Pancreas (tissue), 10 donors: Measurements from ENCODE around the gene FGD4. TPM values are rescaled to one million over a fixed set of nuclear protein-coding genes. Genes with fewer than 3 reads are reported as not detected.
A peak's percentile ranks its signal among the peaks of the same experiment; 100 is the strongest.

Experiments
- ATAC-seq, 4 donors: fragments of 200-7000 bp; cut with Tn5 transposase; one replicate each; pipeline versions ENCODE4 v1.8.0 to v1.9.1; 2020; ENCODE audit warnings: mild to moderate bottlenecking in 4 of 4, moderate library complexity in 4 of 4
- DNase-seq, 6 donors: peaks; one replicate each; pipeline ENCODE4 v3.0.0-alpha.2; 2020
- FAIRE-seq: peaks from 2 replicates; lab custom pipeline; 2012; peaks lifted over from hg19 to GRCh38; lab: Jason Lieb, UNC
- H3K27ac ChIP-seq, 4 donors: fragments of 200-600 bp; sonication (generic); 1 replicate in 3 of 4; 2 replicates in 1 of 4; pipeline versions ENCODE4 v1.5.0 to v1.8.0; 2020
- H3K27me3 ChIP-seq, 4 donors: fragments of 200-600 bp; one replicate each; pipeline ENCODE4 v1.8.0; 2021
- H3K36me3 ChIP-seq, 3 donors: fragments of 200-600 bp; sonication (generic) in 1 of 3; one replicate each; pipeline versions ENCODE4 v1.5.0 to v1.8.0; 2020 to 2021
- H3K4me1 ChIP-seq, 3 donors: fragments of 200-600 bp; one replicate each; pipeline ENCODE4 v1.8.0; 2021
- H3K4me3 ChIP-seq, 4 donors: fragments of 200-600 bp; sonication (generic) in 2 of 4; one replicate each; pipeline versions ENCODE4 v1.5.0 to v1.8.0; 2020 to 2021
- H3K9me3 ChIP-seq, 4 donors: fragments of 200-600 bp; one replicate each; pipeline ENCODE4 v1.8.0; 2021
- CTCF ChIP-seq, 4 donors: fragments of 200-600 bp; sonication (generic) in 3 of 4; IDR thresholded peaks; one replicate each; pipeline versions ENCODE4 v1.5.0 to v1.8.0; 2021; ENCODE audit warnings: antibody characterized with exemption in 4 of 4
- WGBS, 2 donors: extraction: QIAGEN DNeasy Blood & Tissue Kit; methylation state at CpG; one replicate each; pipeline ENCODE4 v1.1.7; 2013; 5-methylcytosine and 5-hydroxymethylcytosine counted together
- intact Hi-C, 3 donors: fragments of 100-400 bp; cut with DNase I; formaldehyde crosslinking; loops; one replicate each; pipeline versions ENCODE4 v1.11.1 to v1.14.2; 2022
- polyA plus RNA-seq, 2 donors: library from polyadenylated mRNA; stranded (reverse); fragments of 200-250 nt; gene quantifications; one replicate each; pipeline ENCODE4 v1.2.3, GENCODE V29; 2013
- total RNA-seq, 6 donors: library from RNA; stranded (reverse); fragmentation: NEBNext Ultra II Directional in 4 of 6; extraction: Animal tissue kit (Norgen Biotek cat#: 25700) in 4 of 6; gene quantifications; one replicate each; pipeline versions ENCODE4 v1.2.1 to v1.2.4, GENCODE V29; 2021 to 2023
- donor health status: healthy with polysubstance abuse.
- donor health status: DM: no; HTN: no; CAD: no; lungs with moderate emphysema.
- donor health status: DM: no; HTN: no; CAD: no.
- donor health status: control.
- donor health status: control.
- donor health status: Bipolar disorder and iron deficiency.
- donor health status: DM: yes; HTN: yes; CAD: no.
- donor health status: DM: no; HTN: no; CAD: no.
- donor health status: DM: no; HTN: no; CAD: no.
- donor health status: DM: yes; HTN: yes; CAD: no.

The FGD4 gene
- total and polyA plus RNA-seq, 8 donors: 3.6 to 26.5 (median 14.5) TPM

DNA sequence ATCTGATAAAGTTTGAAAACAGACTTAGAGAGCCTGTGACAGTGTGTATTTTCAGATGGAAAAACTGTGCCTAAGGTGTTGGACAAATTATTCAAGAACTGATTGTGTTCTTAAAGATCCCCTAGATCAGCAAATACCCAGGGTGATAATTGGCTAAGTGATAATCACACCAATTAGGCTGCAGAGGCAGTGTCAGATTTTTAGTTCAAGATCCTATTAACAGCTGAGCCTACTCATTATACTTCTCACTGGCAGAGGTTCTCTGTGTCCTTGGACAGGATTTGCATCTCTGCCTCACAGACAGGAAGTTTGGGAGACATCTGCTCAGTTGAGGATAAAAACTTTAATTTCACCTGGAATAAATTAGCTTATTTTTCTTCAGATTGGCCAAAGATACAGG is 4.3 kb upstream of the FGD4 start:
- Histone ChIP-seq H3K4me1 (peaks cover 0 to 4% (median 0%) of the 10 kb centered on the region in 3 donors), H3K27ac (no peak overlapping the region), H3K27me3 (no peaks in the 10 kb centered on the region), H3K4me3 (no peak overlapping the region), H3K36me3 (no peaks in the 10 kb centered on the region), H3K9me3 (no peaks in the 10 kb centered on the region)
- no peak for ATAC-seq
- DNase-seq: no peak
- FAIRE-seq: no peak
- no peak for TF ChIP-seq CTCF (IDR thresholded peaks at IDR 0.05)
- intact Hi-C loops: no loop called here

DNA sequence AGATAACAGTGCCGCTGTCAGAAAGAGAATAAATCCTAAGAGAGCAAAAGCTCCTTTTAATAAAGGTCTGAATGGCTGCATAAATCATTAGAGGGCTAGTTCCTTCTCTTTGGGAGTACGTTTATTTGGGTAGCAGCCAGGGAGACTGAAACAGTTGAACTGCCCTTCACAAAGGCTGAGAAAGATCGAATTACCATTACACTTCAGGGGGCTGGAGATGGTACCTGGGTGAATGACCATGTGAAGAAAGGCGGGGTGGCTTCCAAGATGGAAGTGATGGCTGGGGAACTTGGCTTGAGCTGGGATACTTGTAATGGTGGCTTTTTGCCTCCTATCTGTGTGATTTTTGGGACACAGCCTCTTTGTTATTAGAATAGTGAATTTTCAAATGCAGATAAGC is 1.7 kb upstream of the FGD4 start:
- H3K36me3 ChIP-seq: no peaks in the 10 kb centered on the region
- H3K9me3 ChIP-seq: no peaks in the 10 kb centered on the region
- FAIRE-seq (no peak), DNase-seq (no peak), ATAC-seq (no peak)
- no peak for TF ChIP-seq CTCF (IDR thresholded peaks at IDR 0.05)
- intact Hi-C loops: no loop called here
- no peak overlapping the region for H3K27ac ChIP-seq
- 77 to 78% methylated on average over 4 of the region's 4 CpGs for WGBS, 2 donors
- H3K4me3 ChIP-seq: no peak overlapping the region
- H3K4me1 ChIP-seq: peaks cover 0 to 11% (median 8%) of the 10 kb centered on the region in 3 donors
- H3K27me3 ChIP-seq: no peaks in the 10 kb centered on the region

- Histone ChIP-seq H3K27me3 (no peaks in the 10 kb centered on the region), H3K27ac (peak overlapping the region in 1 of 4 donors; percentile 93), H3K36me3 (no peaks in the 10 kb centered on the region), H3K4me3 (no peak overlapping the region), H3K4me1 (peaks cover 0 to 11% (median 11%) of the 10 kb centered on the region in 3 donors), H3K9me3 (no peaks in the 10 kb centered on the region)
- no peak for DNase-seq
- 84 to 87% methylated on average over 4 of the region's 4 CpGs for WGBS, 2 donors
- ATAC-seq: no peak
- no peak for TF ChIP-seq CTCF (IDR thresholded peaks at IDR 0.05)
- intact Hi-C loops: no loop called here
- no peak for FAIRE-seq
These were observed 1.2 kb upstream of the FGD4 start for GRCh38 chr12:32398181-32398580.

- peak overlapping the region; percentile 64 to 73 (median 70) for H3K4me3 ChIP-seq
- no peak for TF ChIP-seq CTCF (IDR thresholded peaks at IDR 0.05)
- H3K36me3 ChIP-seq: no peaks in the 10 kb centered on the region
- peak in 1 of 4 donors; percentile 0 for ATAC-seq
- H3K4me1 ChIP-seq: peaks cover 0 to 11% (median 11%) of the 10 kb centered on the region in 3 donors
- no peak for FAIRE-seq
- H3K9me3 ChIP-seq: no peaks in the 10 kb centered on the region
- 1% methylated on average over 31 to 36 of the region's 36 CpGs for WGBS, 2 donors
- DNase-seq: no peak
- H3K27ac ChIP-seq: peak overlapping the region; percentile 86 to 95 (median 94)
- intact Hi-C loops: no loop called here
- no peaks in the 10 kb centered on the region for H3K27me3 ChIP-seq
These were observed 465 bp upstream of the FGD4 start for GRCh38 chr12:32398816-32399369.

DNA sequence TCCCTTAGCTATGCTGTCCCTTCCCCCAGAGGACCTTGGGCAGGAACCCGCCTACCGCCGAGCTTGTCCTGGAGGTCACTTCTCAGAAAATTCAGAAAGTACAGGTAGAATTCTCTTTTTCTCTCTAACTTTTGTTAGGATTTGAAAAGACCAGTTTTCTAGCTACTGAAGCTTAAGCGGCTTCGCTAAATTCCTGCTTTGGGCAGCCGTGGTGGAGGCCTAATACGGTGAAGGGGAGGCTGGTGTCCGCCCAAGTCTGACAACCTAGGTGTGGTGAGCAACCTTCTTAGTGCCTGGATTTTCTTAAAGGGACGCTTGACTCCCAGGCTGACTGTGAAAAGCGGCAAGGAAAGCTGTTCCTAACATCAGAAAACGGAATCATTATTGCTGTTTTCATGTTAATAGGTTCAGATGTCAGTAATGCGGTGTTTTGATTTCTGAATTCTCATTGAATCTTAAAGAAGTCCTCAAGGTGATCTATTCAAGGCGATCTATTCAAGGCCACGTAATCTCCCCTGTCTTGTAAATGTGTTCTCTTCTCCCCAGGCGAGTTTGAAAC is 835 bp downstream of the FGD4 start:
- peak overlapping the region; percentile 64 to 73 (median 70) for H3K4me3 ChIP-seq
- 3 to 4% methylated on average over 15 of the region's 15 CpGs for WGBS, 2 donors
- H3K4me1 ChIP-seq: peaks cover 0 to 16% (median 11%) of the 10 kb centered on the region in 3 donors
- no peaks in the 10 kb centered on the region for H3K9me3 ChIP-seq
- H3K27ac ChIP-seq: peak overlapping the region; percentile 86 to 95 (median 94)
- TF ChIP-seq CTCF (IDR thresholded peaks at IDR 0.05): no peak
- H3K27me3 ChIP-seq: no peaks in the 10 kb centered on the region
- intact Hi-C loops: no loop called here
- FAIRE-seq: no peak
- no peaks in the 10 kb centered on the region for H3K36me3 ChIP-seq
- peak; percentile 36 to 55 (median 41) for ATAC-seq
- DNase-seq: no peak
